Measurements from ENCODE around the gene EIF1B.

DNA sequence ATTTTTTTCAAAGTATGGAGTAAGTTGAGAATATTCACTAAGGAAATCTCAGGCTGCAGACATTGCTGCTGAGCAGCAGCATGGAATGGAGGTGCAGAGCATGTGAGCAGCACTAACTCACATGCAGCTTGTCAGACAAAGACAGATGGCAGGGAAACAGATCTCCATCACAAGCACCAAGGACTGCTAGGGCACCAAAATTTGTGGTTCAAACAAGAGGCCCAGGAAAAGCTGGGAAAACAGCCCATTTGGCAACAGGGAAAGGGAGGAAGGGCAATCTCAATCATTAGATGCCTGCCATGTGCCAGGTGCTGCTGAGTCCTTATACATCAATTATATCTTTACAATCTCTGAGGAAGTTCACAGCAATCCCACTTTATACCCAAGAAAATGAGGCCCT is 47.2 kb upstream of the EIF1B start:
- TF ChIP-seq, protein P1, sequence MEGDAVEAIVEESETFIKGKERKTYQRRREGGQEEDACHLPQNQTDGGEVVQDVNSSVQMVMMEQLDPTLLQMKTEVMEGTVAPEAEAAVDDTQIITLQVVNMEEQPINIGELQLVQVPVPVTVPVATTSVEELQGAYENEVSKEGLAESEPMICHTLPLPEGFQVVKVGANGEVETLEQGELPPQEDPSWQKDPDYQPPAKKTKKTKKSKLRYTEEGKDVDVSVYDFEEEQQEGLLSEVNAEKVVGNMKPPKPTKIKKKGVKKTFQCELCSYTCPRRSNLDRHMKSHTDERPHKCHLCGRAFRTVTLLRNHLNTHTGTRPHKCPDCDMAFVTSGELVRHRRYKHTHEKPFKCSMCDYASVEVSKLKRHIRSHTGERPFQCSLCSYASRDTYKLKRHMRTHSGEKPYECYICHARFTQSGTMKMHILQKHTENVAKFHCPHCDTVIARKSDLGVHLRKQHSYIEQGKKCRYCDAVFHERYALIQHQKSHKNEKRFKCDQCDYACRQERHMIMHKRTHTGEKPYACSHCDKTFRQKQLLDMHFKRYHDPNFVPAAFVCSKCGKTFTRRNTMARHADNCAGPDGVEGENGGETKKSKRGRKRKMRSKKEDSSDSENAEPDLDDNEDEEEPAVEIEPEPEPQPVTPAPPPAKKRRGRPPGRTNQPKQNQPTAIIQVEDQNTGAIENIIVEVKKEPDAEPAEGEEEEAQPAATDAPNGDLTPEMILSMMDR (IDR thresholded peaks at IDR 0.05): no peak
- TF ChIP-seq POLR2A (IDR thresholded peaks at IDR 0.05): no peak

Data from body of pancreas (tissue), 4 donors.